Fibroblast of skin of right quadriceps (primary cell): ENCODE results near the gene ARHGAP23.
"Not testable (repeated sequence)": the region's sequence is repeated elsewhere in the genome, so short reads cannot be mapped to it uniquely, and the experiment has no call there.

Experiments used
- DNase-seq: peaks from one replicate; pipeline ENCODE4 v3.0.0-alpha.2; 2013

The ARHGAP23 gene

GRCh38 chr17:38492067-38493040 is 64.1 kb downstream of the ARHGAP23 start:
- DNase-seq, result peak; percentile 79

- DNase-seq, result not testable (repeated sequence)
Measured at GRCh38 chr17:38494152-38494551, 65.9 kb downstream of the ARHGAP23 start.

DNA sequence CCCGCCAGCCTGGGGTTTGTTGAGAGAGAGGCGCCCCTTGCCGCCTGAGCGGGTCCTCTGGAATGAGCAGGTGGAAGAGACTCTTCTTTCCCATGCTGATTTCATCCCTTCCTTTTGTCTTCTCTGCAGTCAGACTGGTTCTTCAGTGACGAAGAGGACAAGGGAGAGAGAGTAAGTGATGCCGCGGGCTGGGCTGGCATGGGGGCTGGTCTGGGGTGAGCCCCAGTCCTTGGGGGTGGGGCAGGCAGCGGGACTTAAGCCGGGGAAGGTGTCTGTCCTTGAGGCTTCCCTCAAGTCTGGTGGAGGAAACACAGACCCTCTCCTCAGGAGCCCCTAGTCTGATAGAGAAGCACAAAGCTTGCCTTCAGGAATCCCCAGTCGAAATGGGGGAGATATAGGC is 69.4 kb downstream of the ARHGAP23 start:
- DNase-seq, result not testable (repeated sequence)

GRCh38 chr17:38498353-38498752 is 70.1 kb downstream of the ARHGAP23 start:
- no peak for DNase-seq

DNA sequence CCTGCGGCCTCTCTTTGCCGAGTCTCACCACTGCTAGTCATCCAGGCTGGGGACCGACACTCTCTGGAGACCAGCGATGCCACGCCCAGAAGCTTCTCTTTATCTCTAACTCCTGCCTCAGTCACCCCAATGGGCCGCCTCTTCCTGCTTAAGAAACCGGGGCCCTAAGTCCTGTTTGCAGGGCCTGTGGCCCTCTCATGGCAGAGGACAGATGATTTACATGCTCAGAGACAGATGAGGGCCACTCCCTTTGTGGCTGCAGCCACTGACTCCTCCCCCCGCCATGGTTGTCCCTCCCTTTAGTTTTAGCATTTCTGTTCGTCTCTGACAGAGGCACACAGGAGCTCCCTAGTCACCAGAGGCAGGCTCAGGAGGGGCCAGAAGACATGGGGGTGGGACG is 71.0 kb downstream of the ARHGAP23 start:
- DNase-seq, result not testable (repeated sequence)

DNA sequence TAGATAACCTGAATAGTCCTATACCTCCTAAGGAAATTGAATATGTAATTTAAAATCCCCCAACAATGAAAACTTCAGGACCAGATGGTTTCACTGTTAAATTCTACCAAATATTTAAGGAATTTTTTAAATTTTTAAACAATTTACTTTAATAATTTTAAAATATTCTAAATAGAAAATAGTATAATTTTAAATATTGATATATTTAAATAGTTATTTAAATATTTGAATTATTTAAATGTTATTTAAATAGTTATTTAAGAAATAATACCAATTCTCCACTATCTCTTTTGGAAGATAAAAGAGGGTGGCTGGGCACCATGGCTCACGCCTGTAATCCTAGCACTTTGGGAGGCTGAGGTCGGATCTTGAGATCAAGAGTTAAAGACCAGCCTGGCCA is 73.5 kb downstream of the ARHGAP23 start:
- not testable (repeated sequence) for DNase-seq

- DNase-seq, result not testable (repeated sequence)
Measured at GRCh38 chr17:38503286-38503913, 75.1 kb downstream of the ARHGAP23 start.

DNA sequence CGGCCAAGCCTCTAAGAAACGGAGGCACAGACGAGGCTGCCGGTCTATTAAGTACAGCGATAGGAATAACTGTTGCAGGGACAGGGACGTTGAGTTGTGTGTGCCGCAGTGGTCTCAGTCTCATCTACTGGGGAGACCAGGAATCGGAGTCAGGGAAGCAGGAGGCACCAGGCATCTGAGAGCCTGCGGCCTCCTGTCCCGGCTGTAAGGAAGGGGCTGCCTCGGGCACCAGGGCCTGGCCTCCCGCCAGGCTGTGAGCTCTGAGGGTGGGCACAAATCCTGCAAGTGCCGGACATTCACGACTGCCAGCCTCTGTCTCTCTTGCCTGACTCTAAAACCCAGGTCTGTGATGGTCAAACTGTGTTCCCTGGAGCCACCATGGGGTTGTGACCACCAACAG is 76.0 kb downstream of the ARHGAP23 start:
- no peak for DNase-seq

DNA sequence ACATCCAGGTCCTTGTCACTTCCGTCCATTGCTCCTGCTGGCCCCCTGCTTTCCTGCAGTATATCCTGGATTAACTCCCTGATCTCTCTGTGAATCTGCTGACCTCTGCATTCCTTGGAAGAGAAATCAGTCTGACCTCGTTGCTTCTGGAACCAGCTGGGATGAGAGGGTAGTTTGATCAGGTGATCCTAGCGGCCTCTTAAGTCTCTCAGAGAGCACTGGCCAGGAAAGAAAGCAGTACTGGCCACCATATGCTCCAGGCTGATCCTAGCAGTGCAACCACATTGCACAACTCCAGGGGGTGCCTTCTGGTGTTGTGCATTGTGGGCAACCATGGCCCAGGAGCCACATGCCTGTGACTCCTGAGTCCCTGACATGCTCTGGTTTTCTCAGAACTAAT is 79.2 kb downstream of the ARHGAP23 start:
- no peak for DNase-seq

DNA sequence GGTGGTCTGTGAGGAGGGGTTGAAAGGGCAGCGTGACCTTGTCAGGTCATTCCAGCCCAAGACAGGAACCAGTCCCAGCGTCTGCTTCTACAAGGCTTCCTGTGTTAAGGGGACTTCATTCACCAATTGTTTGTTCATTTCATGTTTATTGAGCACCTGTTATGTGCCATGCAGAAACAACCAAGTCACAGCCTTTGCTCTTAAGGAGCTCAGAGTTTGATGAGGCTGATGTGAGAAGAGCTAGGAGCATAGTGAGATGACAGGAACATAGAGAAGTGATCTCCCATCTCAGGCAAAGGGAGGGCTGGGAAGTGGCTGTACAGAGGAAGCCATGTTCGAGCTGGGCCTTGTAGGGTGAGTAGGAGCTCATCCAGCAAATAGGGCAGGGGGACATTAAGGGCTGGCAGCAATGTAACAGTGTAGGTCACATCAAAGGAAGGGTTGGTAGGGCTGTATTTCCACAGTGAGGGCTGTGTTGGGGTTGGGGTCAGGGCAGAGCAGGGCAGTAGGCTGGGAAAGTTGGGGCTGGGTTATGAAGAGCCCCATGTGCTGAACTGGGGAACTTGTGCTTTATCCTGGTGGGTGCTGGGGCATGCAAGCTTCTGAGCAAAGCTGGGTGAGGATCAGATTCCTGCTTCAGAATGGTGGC is 79.8 kb downstream of the ARHGAP23 start:
- DNase-seq, result no peak

DNA sequence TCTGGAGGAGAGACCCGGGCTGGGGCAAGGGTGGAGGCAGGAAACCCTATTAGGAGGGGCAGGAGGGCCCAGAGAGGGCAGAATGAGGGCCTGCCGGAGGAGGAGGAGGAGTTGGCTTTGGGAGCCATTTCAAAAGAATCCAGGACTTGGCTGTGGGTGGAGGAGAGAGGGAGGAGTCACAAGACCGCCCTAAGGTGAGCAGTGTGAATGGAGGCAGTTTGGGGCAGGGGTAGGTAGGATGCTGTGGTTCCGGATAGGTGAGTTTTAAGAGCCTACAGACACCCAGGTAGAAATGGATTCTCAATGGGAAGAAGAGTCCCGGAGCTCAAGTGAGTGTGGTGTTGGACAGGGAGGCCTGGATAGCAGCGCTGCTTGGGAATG is 80.3 kb downstream of the ARHGAP23 start:
- no peak for DNase-seq

DNA sequence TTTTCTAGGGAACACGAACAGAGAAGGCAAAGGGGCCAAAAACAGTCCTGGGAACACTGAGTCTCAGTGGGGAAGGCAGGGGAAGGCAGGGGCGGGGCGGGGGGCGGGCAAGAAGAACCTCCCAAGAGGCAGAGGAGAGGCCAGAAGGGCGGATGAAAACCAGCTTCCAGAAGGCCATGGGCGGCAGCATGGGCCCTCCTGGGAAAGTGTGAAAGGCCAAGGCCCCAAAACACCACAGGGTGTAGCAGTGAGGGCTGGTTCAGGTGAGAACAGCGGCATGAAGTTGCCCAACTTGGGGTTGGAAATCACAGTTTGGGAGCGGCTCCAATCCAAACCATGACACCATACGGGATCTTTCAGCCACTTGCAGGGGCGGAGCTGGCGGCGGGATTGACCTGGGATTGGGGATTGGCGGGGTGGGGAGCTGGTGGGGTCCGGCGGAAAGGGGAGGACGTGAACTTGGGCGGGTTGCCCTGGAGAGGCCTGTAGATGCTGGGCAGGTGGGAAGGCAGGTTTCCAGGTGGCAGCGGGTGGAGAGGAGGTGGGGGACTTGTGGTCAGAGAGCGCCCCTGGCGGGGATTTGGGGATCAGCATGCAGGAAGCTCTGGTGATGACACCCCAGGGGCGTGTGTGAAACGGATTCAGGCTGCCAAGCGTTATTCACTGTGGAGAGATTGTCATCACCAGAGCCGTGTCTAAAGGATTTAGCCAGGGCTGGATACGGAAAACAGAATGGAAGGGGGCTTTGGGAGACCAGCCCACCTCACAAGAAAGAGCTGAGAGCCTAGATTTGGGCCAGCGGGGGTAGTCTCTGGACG is 80.9 kb downstream of the ARHGAP23 start:
- DNase-seq, result peak; percentile 90

- DNase-seq, result no peak
Measured at GRCh38 chr17:38509772-38510420, 81.6 kb downstream of the ARHGAP23 start.

- DNase-seq, result peak; percentile 46
Measured at GRCh38 chr17:38510421-38511149, 82.3 kb downstream of the ARHGAP23 start.

- peak; percentile 81 for DNase-seq
Measured at GRCh38 chr17:38511150-38512108, 83.2 kb downstream of the ARHGAP23 start.

- no peak for DNase-seq
Measured at GRCh38 chr17:38512473-38513058, 84.3 kb downstream of the ARHGAP23 start.

DNA sequence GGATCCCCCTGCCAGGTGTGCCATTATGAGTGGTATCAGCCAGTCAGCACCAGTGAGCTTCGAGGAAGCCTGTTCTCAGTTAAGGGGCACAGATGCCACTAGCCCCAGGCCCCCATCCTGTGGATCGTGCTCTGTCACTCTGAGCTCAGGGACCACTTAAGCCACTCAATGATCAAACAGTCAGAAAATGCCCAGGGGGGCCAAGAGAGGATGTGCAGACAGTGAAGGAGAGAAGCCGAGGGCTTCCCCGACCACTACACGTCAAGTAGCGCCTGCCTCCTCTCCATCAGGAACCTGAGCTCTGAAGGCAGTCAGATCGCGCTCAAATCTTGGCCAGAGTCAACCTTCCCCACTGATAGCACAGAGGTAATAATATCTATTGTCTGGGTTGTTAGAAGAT is 98.3 kb downstream of the ARHGAP23 start:
- DNase-seq, result not testable (repeated sequence)

- DNase-seq, result not testable (repeated sequence)
Measured at GRCh38 chr17:38528141-38528540, 99.9 kb downstream of the ARHGAP23 start.

- DNase-seq, result not testable (repeated sequence)
Measured at GRCh38 chr17:38530856-38531255, 102.6 kb downstream of the ARHGAP23 start.

GRCh38 chr17:38531761-38532160 is 103.5 kb downstream of the ARHGAP23 start:
- DNase-seq, result not testable (repeated sequence)
